Activated naive CD4-positive, alpha-beta T cell treated with anti-CD3 and anti-CD28 coated beads, Interleukin-2, amount 50 U/mL, for 72 hours (primary cell): ENCODE data around the gene CENPS. TPM values are rescaled to one million over a fixed set of nuclear protein-coding genes. Genes with fewer than 3 reads are reported as not detected.
"Not testable (repeated sequence)": the region's sequence is repeated elsewhere in the genome, so short reads cannot be mapped to it uniquely, and the experiment has no call there.

Experiments
- ATAC-seq, 2 donors: fragments of 150-1000 bp; cut with Tn5 transposase; 2 replicates each; pipeline ENCODE4 v1.10.0; 2021; ENCODE audit warnings: mild to moderate bottlenecking in 2 of 2, moderate library complexity in 2 of 2
- DNase-seq, 2 donors: peaks; one replicate each; pipeline ENCODE4 v3.0.0; 2021 to 2022; ENCODE audit warnings: low spot score in 2 of 2
- H3K27ac Mint-ChIP-seq, 2 donors: one replicate each; pipeline ENCODE4 v1.8.0; 2022; ENCODE audit warnings: mild to moderate bottlenecking in 2 of 2, mixed read lengths in 2 of 2
- H3K36me3 Mint-ChIP-seq, 2 donors: one replicate each; pipeline ENCODE4 v1.8.0; 2022; ENCODE audit warnings: mixed read lengths in 2 of 2
- H3K9me3 Mint-ChIP-seq, 2 donors: one replicate each; pipeline ENCODE4 v1.8.0; 2022; ENCODE audit warnings: mixed read lengths in 2 of 2
- total RNA-seq, 2 donors: library from RNA; stranded (reverse); gene quantifications; one replicate each; pipeline ENCODE4 v1.2.3, GENCODE V29; 2022

Gene CENPS
- total RNA-seq, 2 donors from 2014 or later: 8.6 to 16.7 TPM

DNA sequence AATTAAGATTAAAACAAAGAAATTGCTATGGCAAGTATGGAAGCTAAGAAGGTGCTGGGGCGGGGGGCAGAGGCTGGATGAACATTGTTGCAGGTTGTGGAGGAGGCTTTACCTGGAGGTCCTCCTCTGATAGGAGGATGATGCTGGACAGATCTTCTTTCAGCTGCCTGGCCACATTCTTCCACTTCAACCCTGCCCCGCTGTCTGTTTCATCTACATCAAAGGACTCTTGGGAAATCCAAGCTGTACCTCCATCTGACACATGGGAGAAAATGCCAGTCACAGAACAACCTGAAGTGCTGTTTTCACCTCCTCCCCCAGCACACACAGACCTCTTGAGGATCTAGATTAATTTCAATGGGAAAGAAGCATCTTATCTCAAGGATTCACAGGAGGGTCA, 36.8 kb downstream of the CENPS start:
- Mint-ChIP-seq H3K27ac (no peak overlapping the region), H3K36me3 (peaks cover 9 to 13% of the 10 kb centered on the region in 2 donors), H3K9me3 (no peaks in the 10 kb centered on the region)
- DNase-seq (no peak), ATAC-seq (no peak)

DNA sequence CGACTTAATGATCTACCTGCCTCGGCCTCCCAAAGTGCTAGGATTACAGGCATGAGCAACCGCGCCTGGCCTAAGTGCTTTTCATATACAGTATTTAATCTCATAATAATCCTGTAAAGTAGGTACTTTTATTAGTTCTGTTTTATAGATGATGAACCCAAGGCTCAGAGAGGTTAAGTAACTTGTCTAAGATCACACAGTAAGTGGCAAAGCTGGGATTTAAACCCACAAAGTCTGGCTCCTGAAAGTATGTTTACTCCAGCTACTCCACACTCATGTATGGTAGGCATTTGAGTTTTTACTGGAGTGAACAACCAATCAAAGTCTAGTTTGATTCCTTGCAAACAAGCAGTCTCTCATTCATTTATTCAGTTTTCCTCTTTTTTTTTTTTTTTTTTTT, 39.8 kb downstream of the CENPS start:
- no peak overlapping the region for H3K27ac Mint-ChIP-seq
- peaks cover 20 to 23% of the 10 kb centered on the region in 2 donors for H3K36me3 Mint-ChIP-seq
- H3K9me3 Mint-ChIP-seq: no peaks in the 10 kb centered on the region
- DNase-seq (no peak), ATAC-seq (no peak)

- DNase-seq: peak in 1 of 2 donors; percentile 12
- Mint-ChIP-seq H3K9me3 (no peaks in the 10 kb centered on the region), H3K27ac (peak overlapping the region; percentile 94 to 99), H3K36me3 (peaks cover 23 to 30% of the 10 kb centered on the region in 2 donors)
- ATAC-seq: no peak
Observed at GRCh38 chr1:10471411-10472219, 41.4 kb downstream of the CENPS start.

- Mint-ChIP-seq H3K36me3 (peaks cover 23 to 30% of the 10 kb centered on the region in 2 donors), H3K27ac (peak within 1 kb of the TSS; percentile 94 to 99), H3K9me3 (no peaks in the 10 kb centered on the region)
- ATAC-seq (peak; percentile 82 to 87), DNase-seq (peak; percentile 83 to 90)
Observed at GRCh38 chr1:10472220-10473144, 42.2 kb downstream of the CENPS start, which contains the start of gene DFFA. DFFA (minus strand) TSS chr1:10472529; CDS start chr1:10472458, 71 bp downstream.

DNA sequence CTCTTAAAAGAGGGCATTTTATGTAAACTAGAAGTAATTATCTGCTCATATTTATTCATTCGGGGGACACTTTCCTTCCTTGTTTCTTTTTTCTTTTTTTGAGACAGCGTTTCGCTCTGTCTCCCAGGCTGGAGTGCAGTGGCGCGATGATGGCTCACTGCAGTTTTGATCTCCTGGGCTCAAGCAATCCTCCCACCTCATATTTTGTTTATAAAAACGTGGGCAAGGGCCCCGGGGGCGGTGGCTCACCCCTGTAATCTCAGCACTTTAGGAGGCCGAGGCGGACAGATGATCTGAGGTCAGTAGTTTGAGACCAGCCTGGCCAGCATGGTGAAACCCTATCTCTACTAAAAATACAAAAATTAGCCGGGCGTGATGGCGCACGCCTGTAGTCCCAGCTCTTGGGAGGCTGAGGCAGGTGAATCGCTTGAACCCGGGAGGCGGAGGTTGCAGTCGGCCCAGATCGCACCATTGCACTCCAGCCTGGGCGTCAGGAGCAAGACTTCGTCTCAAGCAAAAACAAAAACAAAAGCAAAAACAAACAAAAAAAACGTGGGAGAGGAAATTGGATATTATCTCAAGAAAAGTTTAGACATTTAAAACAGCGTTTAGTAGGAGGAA, 43.0 kb downstream of the CENPS start:
- Mint-ChIP-seq H3K9me3 (no peaks in the 10 kb centered on the region), H3K36me3 (peaks cover 19 to 24% of the 10 kb centered on the region in 2 donors), H3K27ac (peak overlapping the region; percentile 88 to 94)
- DNase-seq (no peak), ATAC-seq (no peak)

- peak overlapping the region; percentile 87 to 94 for H3K27ac Mint-ChIP-seq
- not testable (repeated sequence) for ATAC-seq, H3K9me3 Mint-ChIP-seq, DNase-seq
- peaks cover 18 to 22% of the 10 kb centered on the region in 2 donors for H3K36me3 Mint-ChIP-seq
Observed at GRCh38 chr1:10474309-10474612, 44.0 kb downstream of the CENPS start.

DNA sequence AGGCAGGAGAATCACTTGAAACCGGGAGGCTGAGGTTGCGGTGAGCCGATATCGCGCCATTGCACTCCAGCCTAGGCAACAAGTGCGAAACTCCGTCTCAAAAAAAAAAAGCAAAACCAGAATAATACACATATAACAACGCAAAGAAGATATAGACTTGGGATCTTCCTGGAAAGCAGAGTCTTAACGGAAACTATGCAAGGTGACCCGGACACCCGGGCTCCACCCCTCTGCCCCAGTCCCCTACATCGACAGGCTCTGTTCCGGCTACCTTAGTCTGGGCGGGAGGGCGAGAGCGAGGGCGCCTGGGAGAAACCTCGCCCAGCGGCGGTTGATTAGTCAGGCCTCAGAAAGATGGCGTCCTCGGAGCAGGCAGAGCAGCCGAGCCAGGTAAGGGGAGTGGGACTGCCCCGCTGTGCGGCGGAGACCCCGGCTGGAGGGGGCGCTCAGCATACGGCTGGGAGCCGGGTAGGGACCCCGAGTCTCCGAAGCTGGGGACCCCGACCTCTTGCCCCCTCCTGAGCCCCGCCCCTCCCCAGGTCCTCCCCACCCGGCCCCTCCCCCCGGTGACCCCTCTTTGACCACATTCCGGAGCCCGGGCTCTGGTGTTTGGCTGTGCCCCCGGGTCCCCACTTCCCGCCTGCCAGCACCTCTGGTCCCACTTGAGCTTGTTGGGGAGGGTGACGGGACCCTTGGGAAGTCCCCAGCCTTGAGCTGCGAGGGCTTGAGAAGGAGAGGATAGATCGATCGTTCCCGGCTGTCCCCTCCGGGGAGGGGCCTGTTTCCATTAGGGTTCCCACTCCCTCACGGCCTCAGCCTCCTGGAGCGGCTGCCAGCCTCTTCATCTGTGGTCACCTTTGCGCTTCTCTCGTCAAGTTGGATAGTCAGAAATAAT, 44.6 kb downstream of the CENPS start, which contains the start of gene PEX14:
Gene PEX14 (plus strand): TSS at position 338 of the 895 bp plus-strand sequence. CDS start 17 bp downstream, at position 355.
- H3K36me3 Mint-ChIP-seq: peaks cover 18 to 22% of the 10 kb centered on the region in 2 donors
- peak; percentile 86 to 89 for ATAC-seq
- peak; percentile 86 to 90 for DNase-seq
- H3K27ac Mint-ChIP-seq: peak within 1 kb of the TSS; percentile 94 to 96
- no peaks in the 10 kb centered on the region for H3K9me3 Mint-ChIP-seq

GRCh38 chr1:10475510-10475909, 45.3 kb downstream of the CENPS start:
- Mint-ChIP-seq H3K27ac (peak overlapping the region; percentile 94 to 96), H3K36me3 (peaks cover 18 to 22% of the 10 kb centered on the region in 2 donors), H3K9me3 (no peaks in the 10 kb centered on the region)
- no peak for ATAC-seq
- DNase-seq: no peak

GRCh38 chr1:10479296-10479695, 49.1 kb downstream of the CENPS start:
- ATAC-seq (no peak), DNase-seq (no peak)
- Mint-ChIP-seq H3K9me3 (no peaks in the 10 kb centered on the region), H3K27ac (peak overlapping the region in 1 of 2 donors; percentile 62), H3K36me3 (peaks cover 5 to 16% of the 10 kb centered on the region in 2 donors)

DNA sequence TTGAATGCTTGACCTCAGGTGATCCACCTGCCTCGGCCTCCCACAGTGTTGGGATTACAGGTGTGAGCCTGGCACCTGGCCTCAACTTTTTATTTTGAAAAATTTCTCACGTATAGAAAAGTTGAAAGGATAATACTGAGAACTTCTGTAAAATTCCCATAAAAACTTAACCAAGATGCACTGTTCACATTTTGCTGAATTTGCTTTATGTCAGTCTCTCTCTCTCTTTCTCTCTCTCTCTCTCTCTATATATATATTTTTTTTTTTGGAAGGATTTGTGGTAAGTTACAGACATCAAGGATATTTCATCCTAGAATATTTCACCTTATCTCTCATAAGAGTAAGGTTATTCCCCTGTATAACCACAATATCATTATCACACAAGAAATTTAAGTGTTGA, 50.4 kb downstream of the CENPS start:
- Mint-ChIP-seq H3K36me3 (peaks cover 0 to 9% of the 10 kb centered on the region in 2 donors), H3K9me3 (no peaks in the 10 kb centered on the region), H3K27ac (no peak overlapping the region)
- no peak for DNase-seq
- ATAC-seq: no peak

- no peak for DNase-seq
- no peak for ATAC-seq
- H3K9me3 Mint-ChIP-seq: no peaks in the 10 kb centered on the region
- H3K36me3 Mint-ChIP-seq: peaks cover 0 to 6% of the 10 kb centered on the region in 2 donors
- H3K27ac Mint-ChIP-seq: no peak overlapping the region
Observed at GRCh38 chr1:10484521-10484920, 54.3 kb downstream of the CENPS start.

GRCh38 chr1:10489291-10490055, 59.2 kb downstream of the CENPS start:
- Mint-ChIP-seq H3K36me3 (peaks cover 0 to 6% of the 10 kb centered on the region in 2 donors), H3K9me3 (no peaks in the 10 kb centered on the region), H3K27ac (peak overlapping the region in 1 of 2 donors; percentile 69)
- DNase-seq (no peak), ATAC-seq (no peak)

- ATAC-seq (no peak), DNase-seq (no peak)
- no peak overlapping the region for H3K27ac Mint-ChIP-seq
- H3K36me3 Mint-ChIP-seq: no peaks in the 10 kb centered on the region
- no peaks in the 10 kb centered on the region for H3K9me3 Mint-ChIP-seq
Observed at GRCh38 chr1:10490286-10490970, 60.2 kb downstream of the CENPS start.
